UCSD-AML1 (cell line): Measurements from ENCODE around the gene INSIG2.

Experiments used
- DNase-seq: peaks from one replicate; lab custom pipeline; 2025; ENCODE audit not compliant: unreplicated experiment; lab: John Stamatoyannopoulos, UW

INSIG2 gene

DNA sequence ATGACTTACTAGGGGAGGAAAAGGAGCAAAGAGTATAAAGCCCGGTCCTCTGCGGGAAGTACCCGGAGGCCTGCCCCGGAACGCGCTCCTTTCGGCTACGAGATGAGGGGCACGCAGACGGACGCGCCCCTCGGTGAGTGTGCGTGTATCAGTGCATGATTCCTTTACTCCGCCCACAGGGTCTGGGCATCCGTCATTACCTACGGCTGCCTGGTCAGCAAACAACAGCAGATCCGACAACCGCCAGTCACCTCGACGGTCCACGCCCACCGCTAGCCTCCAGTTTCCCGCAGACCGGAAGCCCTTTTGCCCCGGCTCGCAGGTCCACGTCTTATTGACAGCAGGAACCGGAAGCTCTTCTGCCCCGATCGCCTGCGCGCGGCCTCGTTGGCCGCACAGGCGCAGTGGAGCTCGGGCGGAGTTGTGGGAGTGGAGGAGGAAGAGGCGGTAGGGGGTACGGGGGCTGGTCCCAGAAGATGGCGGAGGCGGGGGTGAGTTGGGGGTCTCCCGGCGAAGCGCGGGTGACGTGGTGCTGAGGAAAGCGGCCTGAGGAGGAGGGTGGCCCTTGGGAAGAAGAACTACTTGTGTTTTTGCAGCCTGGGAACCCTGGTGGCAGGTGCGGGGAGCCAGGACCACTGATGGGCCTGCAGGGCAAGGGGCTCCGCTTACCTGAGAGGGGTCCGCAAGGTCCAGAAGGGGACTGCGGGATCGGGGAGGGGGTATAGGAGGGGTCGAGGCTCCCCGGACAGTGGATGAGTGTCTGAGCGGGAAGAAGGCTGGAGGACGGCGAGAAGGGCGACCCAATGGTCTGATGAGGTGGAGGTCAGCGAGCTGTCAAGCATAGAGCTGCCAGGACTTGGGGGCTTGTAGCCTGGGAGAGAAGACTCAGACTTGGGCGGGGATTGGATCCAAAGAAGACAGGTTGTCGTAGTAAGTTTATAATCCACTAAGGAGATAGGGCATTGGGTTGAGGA lies at the start of gene INSIG2:
INSIG2 (plus strand) TSS at position 421 of the 974 bp plus-strand sequence. CDS start 8,086 bp downstream, outside the sequence.
- peak; percentile 97 for DNase-seq

DNA sequence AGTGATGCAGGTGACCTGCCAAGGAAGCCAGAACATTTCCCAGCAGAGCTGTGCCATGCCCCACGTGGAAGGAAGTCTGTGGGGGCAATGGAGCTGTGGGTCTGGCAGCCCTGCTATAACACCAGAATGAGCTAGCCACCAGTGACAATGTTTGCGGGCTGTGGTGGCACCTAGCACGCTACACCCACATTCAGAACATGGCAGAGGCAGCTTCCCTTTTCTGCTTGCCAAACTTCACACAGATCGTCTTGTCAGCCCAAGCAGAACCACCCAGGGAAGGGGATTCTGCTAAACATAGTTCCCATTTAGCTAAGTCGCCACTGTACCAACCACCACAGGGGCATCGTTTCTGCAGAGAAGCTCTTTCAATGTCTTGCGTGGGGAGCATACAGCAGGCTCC lies 47.4 kb upstream of the INSIG2 start:
- DNase-seq, result no peak

DNA sequence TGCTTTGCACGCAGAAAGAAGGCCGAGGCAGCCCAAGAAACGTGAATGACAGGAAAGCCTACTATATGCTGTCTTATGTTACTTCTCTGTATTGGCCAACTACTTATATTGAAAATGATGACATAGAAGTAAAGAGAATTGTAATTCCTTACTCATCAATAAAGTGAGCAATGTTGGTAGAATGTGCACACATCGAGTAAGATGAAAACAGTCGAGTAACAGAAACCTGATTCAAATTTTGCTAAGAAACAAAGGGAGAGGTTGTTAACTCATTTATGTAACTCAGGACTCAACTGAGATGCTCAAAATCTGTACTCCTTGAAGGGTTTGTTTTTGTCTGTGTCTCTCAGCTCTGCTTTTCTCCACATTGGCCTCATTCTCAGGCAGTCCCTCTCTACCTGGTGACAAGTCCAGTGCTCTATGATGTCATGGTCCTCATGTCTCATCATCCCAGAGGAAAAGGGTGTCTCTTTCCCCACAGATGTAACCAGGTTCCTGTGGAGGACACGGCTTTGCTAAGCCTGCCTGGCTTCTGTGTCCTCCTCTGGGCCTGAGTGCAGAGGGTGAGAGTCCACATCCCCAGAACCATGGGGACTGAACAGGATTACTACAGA lies 44.1 kb upstream of the INSIG2 start:
- no peak for DNase-seq

DNA sequence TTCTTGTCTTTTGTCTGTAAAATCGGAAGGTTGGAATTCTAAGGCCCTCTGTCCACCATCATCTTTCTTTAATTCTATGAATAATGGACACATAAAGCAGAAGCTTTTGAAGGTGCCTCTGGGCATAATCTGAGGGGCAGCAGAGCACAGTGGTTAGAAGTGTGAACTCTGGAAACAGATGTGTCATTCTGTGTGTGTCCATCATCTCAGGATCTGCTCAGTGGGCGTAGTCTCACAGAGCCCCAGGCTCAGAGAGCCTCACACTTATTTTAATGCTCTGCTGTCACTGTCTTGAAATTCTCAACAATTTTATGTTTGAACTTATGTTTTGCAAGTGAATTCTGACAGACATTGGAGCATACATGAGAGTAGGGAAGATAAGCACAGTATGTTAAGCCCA lies 43.4 kb upstream of the INSIG2 start:
- no peak for DNase-seq

GRCh38 chr2:118045286-118045685 lies 43.0 kb upstream of the INSIG2 start:
- no peak for DNase-seq

- no peak for DNase-seq
Observed at GRCh38 chr2:118046634-118047210, 41.5 kb upstream of the INSIG2 start.

DNA sequence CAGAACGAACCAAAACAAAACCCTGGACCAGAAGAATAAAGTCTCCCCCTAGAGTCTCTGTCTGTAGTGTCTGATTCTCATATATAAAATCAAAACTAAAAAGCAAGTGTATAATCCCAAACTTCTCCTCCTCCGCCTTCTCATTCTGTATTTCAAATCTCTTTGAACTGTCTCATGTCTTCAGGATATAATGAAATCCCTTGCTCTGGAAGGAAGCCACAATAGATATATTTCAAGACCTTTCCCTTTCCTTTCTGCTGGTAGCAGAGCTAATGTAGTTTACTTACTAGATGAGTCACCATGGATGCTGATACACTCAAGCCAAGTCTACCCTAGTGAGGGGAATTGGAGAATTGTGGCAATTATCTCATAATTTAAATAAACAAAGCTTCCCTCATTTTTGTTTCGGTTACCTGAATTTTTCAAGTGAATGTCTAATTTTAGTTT lies 40.9 kb upstream of the INSIG2 start:
- DNase-seq, result no peak

DNA sequence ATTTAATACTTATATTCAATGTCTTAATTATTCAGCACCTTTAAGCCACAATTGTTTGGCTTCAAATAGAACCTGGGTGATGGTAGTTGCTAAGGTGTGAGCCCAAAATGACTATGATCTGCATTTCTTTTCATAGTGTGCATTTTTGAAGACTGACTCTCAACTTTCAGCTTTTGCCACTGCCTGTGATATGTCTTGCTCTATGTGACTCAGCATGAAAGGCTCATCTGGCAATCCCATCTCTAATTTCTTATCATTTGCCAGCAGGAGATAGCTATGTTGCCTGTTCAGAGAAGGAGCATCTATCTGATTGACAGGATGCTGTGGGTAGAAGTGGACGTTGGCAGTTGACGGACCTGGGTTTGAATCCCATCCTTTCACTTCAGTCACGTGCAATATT lies 39.9 kb upstream of the INSIG2 start:
- no peak for DNase-seq

- no peak for DNase-seq
Observed at GRCh38 chr2:118049140-118049815, 39.0 kb upstream of the INSIG2 start.

GRCh38 chr2:118049816-118050140 lies 38.5 kb upstream of the INSIG2 start:
- DNase-seq, result no peak

DNA sequence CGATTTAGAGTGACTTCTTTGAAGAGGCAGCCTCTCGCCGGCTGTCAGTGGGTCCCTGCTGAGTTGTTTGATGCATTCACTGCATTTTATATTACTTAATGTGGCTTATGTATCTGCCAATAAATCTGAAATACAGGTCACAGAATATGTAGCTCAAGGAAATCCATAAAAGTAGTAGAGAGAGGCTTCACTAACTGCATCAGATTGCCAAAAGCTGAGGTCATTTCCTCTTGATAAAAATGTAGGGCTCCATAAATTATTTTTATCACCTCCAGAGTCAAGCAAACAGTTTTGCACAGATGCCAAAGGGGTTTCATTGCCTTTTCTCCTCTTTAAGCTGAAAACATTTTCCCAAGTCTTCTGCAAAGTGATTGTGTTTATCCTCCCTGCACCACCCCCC lies 37.9 kb upstream of the INSIG2 start:
- DNase-seq, result no peak

- DNase-seq, result no peak
Observed at GRCh38 chr2:118050974-118051373, 37.3 kb upstream of the INSIG2 start.

GRCh38 chr2:118051826-118052358 lies 36.4 kb upstream of the INSIG2 start:
- DNase-seq, result no peak

GRCh38 chr2:118052474-118052873 lies 35.8 kb upstream of the INSIG2 start:
- no peak for DNase-seq

DNA sequence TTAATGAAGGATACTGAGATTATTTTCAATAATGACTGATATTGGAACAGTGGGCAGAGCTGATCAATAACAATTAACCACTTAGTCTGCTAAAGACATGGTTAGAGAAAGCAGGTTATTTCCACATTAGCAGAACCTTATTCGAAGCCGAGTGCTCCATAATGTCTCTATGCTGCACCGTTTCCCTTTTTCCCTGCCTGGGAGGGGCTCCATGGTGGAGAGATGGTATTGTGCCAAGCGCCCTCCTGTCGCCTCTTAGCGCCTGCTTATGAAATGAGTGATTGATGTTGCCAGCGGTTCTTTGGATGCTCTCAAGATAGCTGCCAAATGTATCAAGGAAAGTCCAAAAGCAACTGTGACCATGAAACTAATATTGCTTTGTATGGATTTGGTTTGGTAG lies 34.6 kb upstream of the INSIG2 start:
- DNase-seq, result no peak

DNA sequence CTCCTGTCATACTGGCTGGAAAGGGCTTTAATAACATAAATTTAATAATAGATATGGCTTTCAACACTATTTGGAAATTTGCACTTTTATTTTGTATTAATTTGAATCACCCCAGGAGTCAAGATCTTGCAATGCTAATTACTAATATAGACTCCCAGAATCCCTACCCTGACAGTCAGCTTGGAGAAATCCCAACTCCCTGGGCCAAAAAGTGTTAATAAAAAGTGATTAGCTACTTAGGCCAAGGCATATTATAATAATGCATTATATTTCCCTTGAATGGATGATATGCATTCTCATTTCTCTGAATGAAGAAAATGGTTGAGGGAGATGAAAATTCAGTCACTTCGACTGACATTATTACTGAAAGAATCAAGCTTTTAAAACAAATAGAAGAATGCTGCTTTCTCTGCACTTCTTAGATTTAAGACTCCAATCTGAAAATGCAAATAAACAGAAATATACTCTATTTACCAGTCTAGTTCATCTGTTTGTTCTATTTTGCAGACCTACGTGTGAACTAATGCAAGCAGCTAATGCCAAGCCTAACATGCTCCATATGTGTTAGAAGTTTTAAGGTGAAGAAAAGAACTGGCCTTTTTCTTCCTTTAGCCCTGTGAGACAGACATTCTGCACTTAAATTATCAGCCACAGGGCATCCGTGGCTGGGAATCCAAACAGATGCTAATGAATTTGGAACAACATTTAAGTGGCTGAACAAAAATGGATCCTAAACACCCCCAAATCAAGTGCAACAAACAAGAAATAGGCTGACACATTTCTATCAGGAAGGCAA lies 33.9 kb upstream of the INSIG2 start:
- no peak for DNase-seq

DNA sequence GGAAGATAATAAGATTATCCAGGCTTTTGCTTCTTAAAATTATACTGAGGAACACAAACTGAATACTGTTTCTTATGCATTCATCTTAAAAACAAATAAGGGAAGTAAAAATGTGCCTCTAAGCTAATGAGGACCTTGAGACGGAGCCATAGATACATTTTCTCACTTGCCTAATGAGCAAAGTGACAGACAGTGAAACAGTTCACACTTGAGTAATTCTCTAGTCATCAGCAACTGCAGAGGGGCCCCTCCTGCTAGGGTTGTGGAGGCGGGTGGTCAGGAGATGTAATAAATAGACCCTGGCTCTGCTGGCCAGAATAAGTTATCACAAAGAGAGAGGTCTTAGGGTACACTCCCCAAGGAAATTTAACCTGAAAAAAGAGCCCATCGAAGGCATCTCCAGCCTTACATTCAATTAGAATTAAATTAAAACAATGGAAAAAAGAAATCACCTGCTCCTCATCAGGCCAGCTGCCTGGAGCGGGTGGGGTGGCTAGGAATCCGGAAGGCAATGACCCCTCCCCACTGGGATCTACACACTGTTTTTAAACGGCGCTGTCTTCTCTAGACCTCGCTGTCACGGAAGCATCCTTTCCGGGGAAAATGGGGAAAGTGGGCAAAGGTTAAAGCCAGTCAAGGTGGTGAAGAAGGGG lies 32.6 kb upstream of the INSIG2 start:
- no peak for DNase-seq

- DNase-seq, result no peak
Observed at GRCh38 chr2:118056165-118056534, 32.1 kb upstream of the INSIG2 start.

DNA sequence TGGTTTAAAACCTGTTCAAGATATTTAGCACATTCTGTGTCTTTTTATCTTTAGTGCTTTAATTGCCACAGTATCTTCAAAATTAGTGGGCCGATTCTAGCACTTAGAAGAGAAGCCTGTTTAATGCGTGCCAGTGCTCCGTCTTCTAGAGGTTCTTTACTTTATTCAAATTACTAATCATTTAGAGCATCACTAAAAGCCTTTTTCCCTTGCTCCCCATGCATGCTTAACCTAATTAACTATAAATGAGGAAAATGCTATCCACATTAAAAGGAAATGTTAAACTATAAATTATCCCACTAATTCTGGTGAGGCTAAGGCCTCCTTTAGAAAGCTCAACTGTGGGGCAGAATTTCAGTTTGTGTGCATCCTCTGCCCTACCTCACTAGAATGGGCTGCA lies 31.5 kb upstream of the INSIG2 start:
- DNase-seq, result no peak

DNA sequence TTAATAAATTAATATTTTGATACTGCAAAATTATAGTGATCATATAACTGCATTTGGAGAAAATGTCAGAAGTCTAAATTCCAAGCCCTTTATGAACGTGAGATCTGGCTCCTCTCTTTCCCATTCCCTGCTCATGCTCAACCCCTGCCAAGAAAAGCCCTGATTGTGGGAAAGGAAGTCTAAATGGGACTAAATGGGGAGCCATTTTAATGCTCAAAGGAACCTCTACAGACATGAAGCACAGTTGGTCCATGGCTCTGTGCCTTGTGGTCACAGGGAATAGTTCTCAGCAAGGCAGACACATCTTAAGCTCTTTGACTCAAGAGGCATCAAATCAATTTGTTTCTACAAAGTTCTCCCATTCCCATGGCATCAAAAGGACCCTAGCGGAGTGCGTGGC lies 29.3 kb upstream of the INSIG2 start:
- DNase-seq, result no peak
